HepG2 (cell line): Measurements from ENCODE around the gene ZNHIT6. TPM values are rescaled to one million over a fixed set of nuclear protein-coding genes. Genes with fewer than 3 reads are reported as not detected.

Experiments
- BRF2 ChIP-seq: sonication (generic); formaldehyde crosslinking; IDR thresholded peaks from 2 replicates; pipeline ENCODE4 v1.8.1; 2022; ENCODE audit warnings: mild to moderate bottlenecking, missing genetic modification reagents
- CEBPZ ChIP-seq: IDR thresholded peaks from 2 replicates; pipeline ENCODE4 v1.6.1; 2012; ENCODE audit warnings: low read length, improper control_type of control experiment
- DPF2 ChIP-seq: sonication (generic); formaldehyde crosslinking; IDR thresholded peaks from 2 replicates; pipeline ENCODE4 v1.4.0; 2020; ENCODE audit warnings: mild to moderate bottlenecking, low read depth, missing genetic modification reagents, borderline replicate concordance
- IRF1 ChIP-seq: sonication (generic); formaldehyde crosslinking; IDR thresholded peaks from 2 replicates; pipeline ENCODE4 v1.4.0; 2020; ENCODE audit warnings: low read depth, mild to moderate bottlenecking, missing genetic modification reagents
- MBNL3 ChIP-seq: fragments of 250-450 bp; sonication (Bioruptor Pico); conservative IDR thresholded peaks from 2 replicates; pipeline ENCODE4 v1.8.0; 2022; ENCODE audit warnings: mild to moderate bottlenecking, inconsistent platforms
- MLX ChIP-seq: IDR thresholded peaks from 2 replicates; pipeline ENCODE4 v1.6.1; 2016
- PHF20 ChIP-seq: sonication (generic); formaldehyde crosslinking; IDR thresholded peaks from 2 replicates; pipeline ENCODE4 v1.5.0; 2020; ENCODE audit warnings: mild to moderate bottlenecking, missing genetic modification reagents
- POLR2G ChIP-seq: fragments of 200-400 bp; formaldehyde crosslinking; IDR thresholded peaks from 2 replicates; pipeline ENCODE4 v1.6.1; 2018; ENCODE audit warnings: mild to moderate bottlenecking, low read depth, low read length, moderate library complexity
- RXRB ChIP-seq: IDR thresholded peaks from 2 replicates; pipeline ENCODE4 v1.6.1; 2016; ENCODE audit warnings: borderline replicate concordance, missing genetic modification reagents, missing compliant biosample characterization
- SNRNP70 ChIP-seq: fragments of 200-400 bp; formaldehyde crosslinking; IDR thresholded peaks from 2 replicates; pipeline ENCODE4 v1.6.1; 2017; ENCODE audit warnings: mild to moderate bottlenecking, low read depth, low read length, moderate library complexity
- TP53 ChIP-seq: sonication (generic); formaldehyde crosslinking; conservative IDR thresholded peaks from 2 replicates; pipeline ENCODE4 v1.4.0; 2020; ENCODE audit warnings: missing genetic modification reagents
- USF2 ChIP-seq, 2 experiments: sonication (generic) in 1 of 2; formaldehyde crosslinking in 1 of 2; IDR thresholded peaks; 2 replicates each; pipeline versions ENCODE4 v1.5.1 to v1.6.1; 2011 to 2020; ENCODE audit warnings: borderline replicate concordance in 1 of 2, low read depth in 1 of 2, low read length in 1 of 2, mild to moderate bottlenecking in 1 of 2, missing genetic modification reagents in 1 of 2, moderate library complexity in 1 of 2
- ZNF256 ChIP-seq: sonication (generic); formaldehyde crosslinking; conservative IDR thresholded peaks from 2 replicates; pipeline ENCODE4 v1.4.0; 2020; ENCODE audit warnings: missing genetic modification reagents
- ZNF331 ChIP-seq: sonication (generic); formaldehyde crosslinking; IDR thresholded peaks from 2 replicates; pipeline ENCODE4 v1.4.0; 2020; ENCODE audit warnings: missing genetic modification reagents
- ZNF33A ChIP-seq: sonication (generic); formaldehyde crosslinking; IDR thresholded peaks from 2 replicates; pipeline ENCODE4 v1.5.1; 2020; ENCODE audit warnings: missing genetic modification reagents, mild to moderate bottlenecking, moderate library complexity, borderline replicate concordance
- ZNF569 ChIP-seq: sonication (generic); formaldehyde crosslinking; IDR thresholded peaks from 2 replicates; pipeline ENCODE4 v1.5.0; 2020; ENCODE audit warnings: mild to moderate bottlenecking, missing genetic modification reagents, moderate library complexity, borderline replicate concordance
- ZNF792 ChIP-seq: IDR thresholded peaks from 2 replicates; pipeline ENCODE4 v1.6.1; 2016
- polyA plus RNA-seq, 8 experiments: library from polyadenylated mRNA; depleted of rRNA in 3 of 8; stranded (reverse) in 7 of 8; unstranded in 1 of 8; fragments of >200 nt; fragmentation: Illumina TruSeq in 4 of 8; extraction: Trizol in 4 of 8; gene quantifications; 2 replicates each; pipeline versions ENCODE4 v1.2.1 to v1.2.3, GENCODE V29; 2011 to 2016; ENCODE audit warnings: low read depth in 4 of 8, missing spikeins in 1 of 8, mixed read lengths in 1 of 8; ENCODE audit not compliant: insufficient read depth in 1 of 8
- total RNA-seq, 5 experiments: library from RNA; depleted of rRNA; stranded (reverse); fragments of >200 nt; fragmentation: Illumina TruSeq; extraction: Trizol; gene quantifications; 2 replicates each; pipeline ENCODE4 v1.2.3, GENCODE V29; 2016; ENCODE audit warnings: low read depth in 1 of 5

Gene ZNHIT6
- total and polyA plus RNA-seq, 2 of the 13 experiments (the other 11 are each of a cell fraction or from before 2014, with no cell fraction given): 6.0 to 15.2 TPM

- TF ChIP-seq USF2 (IDR thresholded peaks at IDR 0.05; ENCODE audit: low read depth, low read length) (peak; percentile 9; the same call in 1 of the 2 replicates), USF2 (CRISPR knock-in tag; IDR thresholded peaks at IDR 0.05; ENCODE audit: borderline replicate concordance) (no peak; the same call in 1 of the 2 replicates), POLR2G (peak; percentile 91), DPF2 (CRISPR knock-in tag) (no peak), PHF20 (CRISPR knock-in tag) (peak; percentile 97), ZNF33A (CRISPR knock-in tag) (peak; percentile 98; the same call in 1 of the 2 replicates), SNRNP70 (no peak), ZNF569 (CRISPR knock-in tag) (no peak), IRF1 (CRISPR knock-in tag) (no peak), ZNF256 (CRISPR knock-in tag) (0 out of 2 replicates have a peak, but pooled peaks have one; percentile 33), BRF2 (CRISPR knock-in tag) (peak; percentile 44; the same call in 1 of the 2 replicates), CEBPZ (no peak), ZNF792 (peak; percentile 88), ZNF331 (CRISPR knock-in tag) (peak; percentile 82), MBNL3 (no peak), MLX (CRISPR knock-in tag) (no peak), RXRB (CRISPR knock-in tag) (peak; percentile 62), TP53 (CRISPR knock-in tag) (0 out of 2 replicates have a peak, but pooled peaks have one; percentile 73)
Observed at GRCh38 chr1:85707990-85708828, at the start of gene ZNHIT6 (continued).
